ENCODE data around the gene DUSP5.

- TF ChIP-seq, protein P1, sequence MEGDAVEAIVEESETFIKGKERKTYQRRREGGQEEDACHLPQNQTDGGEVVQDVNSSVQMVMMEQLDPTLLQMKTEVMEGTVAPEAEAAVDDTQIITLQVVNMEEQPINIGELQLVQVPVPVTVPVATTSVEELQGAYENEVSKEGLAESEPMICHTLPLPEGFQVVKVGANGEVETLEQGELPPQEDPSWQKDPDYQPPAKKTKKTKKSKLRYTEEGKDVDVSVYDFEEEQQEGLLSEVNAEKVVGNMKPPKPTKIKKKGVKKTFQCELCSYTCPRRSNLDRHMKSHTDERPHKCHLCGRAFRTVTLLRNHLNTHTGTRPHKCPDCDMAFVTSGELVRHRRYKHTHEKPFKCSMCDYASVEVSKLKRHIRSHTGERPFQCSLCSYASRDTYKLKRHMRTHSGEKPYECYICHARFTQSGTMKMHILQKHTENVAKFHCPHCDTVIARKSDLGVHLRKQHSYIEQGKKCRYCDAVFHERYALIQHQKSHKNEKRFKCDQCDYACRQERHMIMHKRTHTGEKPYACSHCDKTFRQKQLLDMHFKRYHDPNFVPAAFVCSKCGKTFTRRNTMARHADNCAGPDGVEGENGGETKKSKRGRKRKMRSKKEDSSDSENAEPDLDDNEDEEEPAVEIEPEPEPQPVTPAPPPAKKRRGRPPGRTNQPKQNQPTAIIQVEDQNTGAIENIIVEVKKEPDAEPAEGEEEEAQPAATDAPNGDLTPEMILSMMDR (IDR thresholded peaks at IDR 0.05; ENCODE audit: poor library complexity), result no peak
- TF ChIP-seq EZH2 (IDR thresholded peaks at IDR 0.05; ENCODE audit: borderline replicate concordance), result no peak
- TF ChIP-seq EZH2phosphoT487 (IDR thresholded peaks at IDR 0.05; ENCODE audit: low read depth, severe bottlenecking, unreplicated experiment), result no peak
Measured at GRCh38 chr10:110460111-110460809, 37.4 kb upstream of the DUSP5 start.
